Stimulated activated CD4-positive, alpha-beta T cell treated with anti-CD3 and anti-CD28 coated beads, TNF-alpha, amount 100 ng/mL, for 1 hour (primary cell): ENCODE measurements around the gene DHRS9.
"Not testable (repeated sequence)": the region's sequence is repeated elsewhere in the genome, so short reads cannot be mapped to it uniquely, and the experiment has no call there.

Experiments
- DNase-seq, 3 donors: peaks; one replicate each; pipeline ENCODE4 v3.0.0-alpha.2; 2020; ENCODE audit warnings: low read depth in 3 of 3, low spot score in 1 of 3

The DHRS9 gene

GRCh38 chr2:169131587-169132512 is 62.5 kb downstream of the DHRS9 start:
- DNase-seq = no peak

- not testable (repeated sequence) for DNase-seq
Observed at GRCh38 chr2:169134272-169134671, 64.9 kb downstream of the DHRS9 start.

GRCh38 chr2:169136428-169136827 is 67.1 kb downstream of the DHRS9 start:
- DNase-seq = not testable (repeated sequence)

GRCh38 chr2:169136885-169137534 is 67.6 kb downstream of the DHRS9 start:
- DNase-seq = no peak

GRCh38 chr2:169137924-169138323 is 68.6 kb downstream of the DHRS9 start:
- DNase-seq = no peak

GRCh38 chr2:169139145-169139544 is 69.8 kb downstream of the DHRS9 start:
- DNase-seq = no peak

- no peak for DNase-seq
Observed at GRCh38 chr2:169139993-169140767, 70.8 kb downstream of the DHRS9 start.

- DNase-seq = peak; percentile 12 to 30 (median 29)
Observed at GRCh38 chr2:169141713-169142352, 72.5 kb downstream of the DHRS9 start.

- DNase-seq = no peak
Observed at GRCh38 chr2:169143998-169144397, 74.6 kb downstream of the DHRS9 start.
